Astrocyte of the cerebellum (primary cell): Measurements from ENCODE around the gene MDC1.
"Not testable (repeated sequence)": the region's sequence is repeated elsewhere in the genome, so short reads cannot be mapped to it uniquely, and the experiment has no call there.

ENCODE experiments used
- DNase-seq: peaks from one replicate; pipeline ENCODE4 v3.0.0-alpha.2; 2011; ENCODE audit warnings: low read depth
- H3K4me3 ChIP-seq: 2 replicates; pipeline ENCODE4 v1.5.1; 2011; ENCODE audit warnings: mild to moderate bottlenecking, low read depth, low read length, moderate library complexity
- CTCF ChIP-seq: IDR thresholded peaks from 2 replicates; pipeline ENCODE4 v1.5.1; 2012; ENCODE audit warnings: low read length, low read depth, moderate library complexity, mild to moderate bottlenecking; ENCODE audit errors: missing control alignments
- in situ Hi-C: cut with HindIII; loops from 2 replicates; pipeline ENCODE4 v1.10.0; 2017; ENCODE audit warnings: low sequenced_read_pairs

MDC1 gene

GRCh38 chr6:30761791-30762429 is 44.8 kb upstream of the MDC1 start:
- no peak for DNase-seq
- in situ Hi-C loops, result no loop called here
- TF ChIP-seq CTCF, result no peak

GRCh38 chr6:30760549-30760948 is 43.5 kb upstream of the MDC1 start:
- in situ Hi-C loops, result no loop called here

More at GRCh38 chr6:30761791-30762429, 44.8 kb upstream of the MDC1 start:
- H3K4me3 ChIP-seq, result no peak overlapping the region

GRCh38 chr6:30759575-30760239 is 42.6 kb upstream of the MDC1 start:
- H3K4me3 ChIP-seq, result no peak overlapping the region
- peak; percentile 90 for DNase-seq
- in situ Hi-C loops, result no loop called here
- TF ChIP-seq CTCF, result no peak

More at GRCh38 chr6:30760549-30760948, 43.5 kb upstream of the MDC1 start:
- TF ChIP-seq CTCF, result no peak
- no peak for DNase-seq
- no peak overlapping the region for H3K4me3 ChIP-seq

- no peak overlapping the region for H3K4me3 ChIP-seq
- no peak for DNase-seq
- in situ Hi-C loops, result no loop called here
- TF ChIP-seq CTCF, result no peak
These were observed 40.3 kb upstream of the MDC1 start for GRCh38 chr6:30757261-30757904.

- in situ Hi-C loops, result not testable (repeated sequence)
These were observed 39.4 kb upstream of the MDC1 start for GRCh38 chr6:30756405-30757003.

GRCh38 chr6:30754631-30755030 is 37.5 kb upstream of the MDC1 start:
- no peak for TF ChIP-seq CTCF
- DNase-seq, result no peak
- in situ Hi-C loops, result no loop called here
- H3K4me3 ChIP-seq, result no peak overlapping the region

More at GRCh38 chr6:30756405-30757003, 39.4 kb upstream of the MDC1 start:
- H3K4me3 ChIP-seq, DNase-seq: not testable (repeated sequence)
